Measurements from ENCODE around the gene ADARB1.

Gene ADARB1

DNA sequence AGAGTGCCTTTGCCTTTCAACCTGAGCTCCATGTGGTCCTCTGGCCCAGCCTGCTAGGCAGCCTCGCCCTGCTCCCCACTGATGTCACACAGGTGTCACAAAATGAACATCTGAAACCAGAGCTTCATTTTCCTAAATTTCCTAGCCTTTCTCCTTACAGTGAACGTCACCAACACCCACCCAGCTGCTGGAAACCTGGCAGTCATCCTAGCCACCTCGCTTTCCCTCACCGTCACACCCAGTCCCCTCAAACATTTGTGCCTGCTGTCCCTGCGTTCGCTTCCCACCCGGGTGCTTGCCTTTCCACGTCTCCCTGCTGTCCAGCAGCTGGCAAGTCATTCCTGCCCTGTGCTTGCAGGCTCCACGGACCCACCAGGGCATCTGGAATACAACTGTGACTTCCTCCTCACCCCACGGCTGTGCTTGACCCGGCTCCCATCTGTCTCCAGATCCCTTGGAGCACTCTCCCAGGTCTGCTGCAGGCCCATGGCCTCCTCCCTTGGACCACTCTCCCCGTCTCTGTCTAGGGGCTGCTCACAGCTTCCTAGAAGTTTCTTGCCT is 23.5 kb downstream of the ADARB1 start:
- DNase-seq = no peak

- DNase-seq = no peak
Observed at GRCh38 chr21:45098867-45099266, 24.5 kb downstream of the ADARB1 start.

- DNase-seq = no peak
Observed at GRCh38 chr21:45099571-45099970, 25.2 kb downstream of the ADARB1 start.

GRCh38 chr21:45100866-45101265 is 26.5 kb downstream of the ADARB1 start:
- DNase-seq = no peak

DNA sequence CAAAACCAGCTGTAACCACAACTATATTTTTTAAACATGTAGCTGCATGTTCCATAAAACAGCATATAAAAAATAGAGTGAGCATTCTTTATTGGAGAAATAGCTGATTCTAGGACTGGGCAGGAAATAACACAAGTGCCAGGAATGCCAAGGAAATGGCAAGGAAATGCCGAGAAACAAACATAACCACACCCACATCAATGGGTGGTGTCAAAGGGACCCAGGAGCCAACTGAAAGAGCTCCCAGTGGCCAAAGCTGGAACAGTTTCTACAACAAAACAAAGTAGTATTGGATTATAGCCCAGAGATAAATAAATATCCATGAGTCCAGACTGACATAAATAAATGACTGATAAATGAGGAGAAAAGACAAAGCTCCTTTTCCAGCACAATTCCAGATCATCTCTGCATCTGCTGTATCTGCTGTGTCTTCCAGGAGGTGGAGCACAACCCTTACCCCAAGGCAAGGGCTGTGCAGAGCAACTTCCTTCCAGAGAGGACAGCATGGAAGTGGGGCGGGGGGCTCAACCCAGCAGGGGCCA is 28.1 kb downstream of the ADARB1 start:
- DNase-seq = no peak

DNA sequence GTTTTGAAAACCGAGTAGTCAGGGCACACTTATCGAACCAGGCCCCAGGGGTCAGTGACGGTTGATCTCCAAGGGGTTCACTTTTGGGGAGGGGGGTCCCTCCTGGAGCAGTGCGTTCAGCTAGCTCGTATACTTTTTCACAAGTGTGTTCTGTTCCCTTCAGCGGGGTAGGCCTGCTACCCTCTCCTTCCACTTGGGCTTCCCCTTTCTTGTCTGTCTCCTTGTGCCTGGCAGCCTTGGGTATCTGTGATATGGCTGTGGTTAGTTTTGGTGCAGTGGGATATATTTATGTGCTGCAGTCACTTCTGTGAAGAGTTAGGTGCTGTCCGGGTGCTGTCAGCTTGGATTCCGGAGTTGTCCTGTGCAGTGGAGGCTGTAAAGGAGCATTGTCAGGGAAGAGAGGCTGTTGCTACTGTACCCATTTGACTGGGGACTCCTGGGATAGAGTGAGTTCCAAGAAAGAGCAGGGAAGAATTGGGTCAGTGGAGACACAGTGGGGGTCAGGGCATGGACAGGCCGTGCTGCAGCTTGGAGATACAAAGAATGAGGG is 29.7 kb downstream of the ADARB1 start:
- DNase-seq = no peak

- no peak for DNase-seq
Observed at GRCh38 chr21:45104560-45104959, 30.2 kb downstream of the ADARB1 start.

GRCh38 chr21:45105906-45106485 is 31.6 kb downstream of the ADARB1 start:
- no peak for DNase-seq

DNA sequence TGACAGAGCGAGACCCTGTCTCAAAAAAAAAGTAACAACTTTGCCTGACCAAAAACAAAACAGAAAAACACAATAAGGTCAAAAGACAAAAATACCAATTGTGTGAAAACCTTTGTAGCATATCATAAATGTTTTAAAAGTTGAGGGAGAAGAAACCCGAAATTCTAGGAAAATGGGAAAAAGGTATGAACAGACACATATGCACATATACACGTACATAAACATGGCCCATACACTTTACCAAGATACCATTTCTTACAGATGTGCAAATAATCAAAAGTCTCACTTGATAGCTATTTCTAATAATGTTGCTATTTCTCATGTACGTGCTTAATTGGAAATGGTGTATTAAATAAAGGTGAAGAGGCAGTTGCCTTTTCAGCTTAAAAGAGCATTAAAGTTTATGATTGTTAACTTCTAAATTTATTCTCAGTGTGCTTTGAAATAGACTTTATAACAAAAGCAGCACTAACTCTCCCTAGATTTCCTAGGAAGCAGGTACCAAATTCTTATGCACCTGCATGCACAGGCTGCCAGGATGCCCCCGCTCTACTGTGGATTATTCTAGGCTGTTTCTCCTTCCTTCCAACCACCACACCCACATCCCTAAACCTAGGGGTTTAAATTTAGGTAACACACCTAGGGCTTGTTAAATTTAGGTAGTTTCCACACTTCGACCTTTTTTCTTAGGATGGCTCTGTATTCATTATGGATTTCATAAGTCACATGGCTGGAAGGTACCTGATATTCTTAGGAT is 33.8 kb downstream of the ADARB1 start:
- DNase-seq = no peak

GRCh38 chr21:45108808-45109781 is 34.7 kb downstream of the ADARB1 start:
- no peak for DNase-seq

DNA sequence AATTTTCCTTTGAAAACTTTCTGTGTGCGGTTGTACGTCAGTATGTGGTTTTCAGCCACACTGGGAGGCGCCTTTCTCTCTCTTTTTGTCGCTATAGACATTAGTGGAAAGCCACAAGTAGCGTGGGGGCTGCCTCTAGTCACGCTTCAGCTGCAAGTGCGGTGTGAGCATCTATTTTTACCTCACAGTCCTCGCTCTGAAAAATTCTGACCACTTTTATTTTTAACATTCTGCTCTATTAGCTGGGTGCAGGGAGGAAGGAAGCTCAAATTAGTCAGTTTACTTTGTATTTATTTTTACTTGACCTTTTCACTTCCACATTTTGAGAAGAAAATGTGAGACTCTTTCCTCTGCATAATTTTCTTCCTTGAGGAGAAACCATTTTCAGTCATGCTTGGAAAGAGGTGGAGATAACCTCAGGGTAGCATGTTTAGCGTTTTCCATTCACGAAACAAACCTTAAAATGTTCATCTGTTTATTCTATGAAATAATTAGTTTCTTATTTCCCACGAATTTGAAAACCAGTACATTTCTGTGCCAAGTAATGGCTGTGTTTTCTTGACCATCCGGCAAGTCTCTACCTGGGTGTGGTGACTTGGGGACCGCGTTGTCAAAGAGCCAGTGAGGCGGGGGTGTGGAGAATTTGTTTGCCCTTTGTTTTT is 35.6 kb downstream of the ADARB1 start:
- DNase-seq = peak; percentile 34

GRCh38 chr21:45110873-45111624 is 36.7 kb downstream of the ADARB1 start:
- no peak for DNase-seq

DNA sequence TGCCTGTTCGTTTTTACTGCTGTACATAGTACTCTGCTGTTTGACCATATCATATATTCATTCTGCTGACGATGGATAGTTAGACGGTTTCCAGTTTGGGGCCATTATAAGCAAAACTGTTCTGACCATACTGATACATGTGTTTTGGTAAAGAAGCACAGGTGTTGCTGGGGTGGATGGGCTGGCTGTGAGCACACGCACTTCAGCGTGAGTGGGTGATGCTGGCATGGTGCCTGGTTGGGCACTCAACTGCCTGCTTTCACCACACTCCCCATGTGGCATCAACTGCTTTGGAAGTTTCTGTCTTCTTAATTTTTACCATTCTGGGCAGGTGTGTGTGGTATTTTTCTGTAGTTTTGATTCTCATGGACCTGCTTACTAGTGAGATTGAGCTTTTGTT is 37.3 kb downstream of the ADARB1 start:
- DNase-seq = no peak

DNA sequence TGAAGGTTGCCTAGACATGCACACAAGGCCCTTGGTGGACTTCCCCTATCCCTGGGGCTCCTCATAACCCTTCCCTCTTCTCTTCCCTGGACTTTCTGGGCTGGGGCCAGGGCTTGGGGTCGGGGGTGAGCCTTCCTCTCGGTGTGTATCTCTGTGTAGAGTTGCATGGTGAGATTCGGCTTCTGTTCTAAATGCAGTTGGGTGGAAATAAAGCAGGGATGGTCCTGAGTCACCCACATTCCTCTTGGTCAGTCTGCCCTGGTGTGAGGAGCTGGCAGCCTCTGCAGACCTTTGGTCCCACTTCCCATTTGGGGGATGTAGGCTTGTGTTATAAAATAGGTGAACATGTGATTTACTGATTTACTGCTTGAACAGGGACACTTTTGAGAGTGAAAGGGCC is 38.0 kb downstream of the ADARB1 start:
- DNase-seq = no peak

DNA sequence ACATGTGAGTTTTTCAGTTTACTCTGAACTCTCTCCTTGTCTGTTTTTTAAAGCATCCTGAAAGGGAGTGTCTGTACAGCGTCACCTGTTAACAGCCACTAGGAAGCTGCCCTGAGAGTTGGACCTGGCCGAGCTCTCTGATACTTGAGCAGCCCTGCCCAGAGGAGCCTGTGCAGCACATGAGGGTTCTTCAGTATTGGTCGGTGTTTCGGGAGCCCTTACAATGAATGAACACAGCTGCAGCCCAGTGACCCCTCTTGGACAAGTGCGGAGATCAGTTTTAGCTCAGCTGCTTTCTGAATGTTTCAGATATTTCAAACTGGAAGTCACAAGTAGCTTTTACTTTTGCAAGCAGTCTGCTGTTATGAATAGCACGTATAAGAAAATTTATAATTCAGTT is 39.2 kb downstream of the ADARB1 start:
- DNase-seq = no peak

GRCh38 chr21:45114072-45114471 is 39.7 kb downstream of the ADARB1 start:
- DNase-seq = no peak

- DNase-seq = no peak
Observed at GRCh38 chr21:45114475-45114874, 40.1 kb downstream of the ADARB1 start.

DNA sequence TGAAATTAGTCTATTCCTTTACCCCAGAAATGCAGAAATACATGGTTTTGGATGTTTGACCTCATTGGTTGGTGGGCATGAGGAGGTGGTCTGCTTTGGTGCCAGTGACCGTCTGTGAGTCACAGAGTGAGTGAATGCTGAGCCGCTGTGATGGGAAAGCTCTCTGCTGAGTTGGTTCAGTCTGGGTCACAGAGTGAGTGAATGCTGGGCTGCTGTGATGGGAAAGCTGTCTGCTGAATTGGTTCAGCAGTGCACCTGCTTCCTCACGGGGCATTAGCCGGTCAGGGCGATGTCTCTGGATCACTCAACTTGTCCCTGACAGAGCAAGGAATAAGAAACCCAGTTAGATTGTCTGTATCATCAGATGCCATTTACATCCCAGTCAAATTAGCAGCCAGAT is 40.8 kb downstream of the ADARB1 start:
- no peak for DNase-seq

- no peak for DNase-seq
Observed at GRCh38 chr21:45116066-45116465, 41.7 kb downstream of the ADARB1 start.

DNA sequence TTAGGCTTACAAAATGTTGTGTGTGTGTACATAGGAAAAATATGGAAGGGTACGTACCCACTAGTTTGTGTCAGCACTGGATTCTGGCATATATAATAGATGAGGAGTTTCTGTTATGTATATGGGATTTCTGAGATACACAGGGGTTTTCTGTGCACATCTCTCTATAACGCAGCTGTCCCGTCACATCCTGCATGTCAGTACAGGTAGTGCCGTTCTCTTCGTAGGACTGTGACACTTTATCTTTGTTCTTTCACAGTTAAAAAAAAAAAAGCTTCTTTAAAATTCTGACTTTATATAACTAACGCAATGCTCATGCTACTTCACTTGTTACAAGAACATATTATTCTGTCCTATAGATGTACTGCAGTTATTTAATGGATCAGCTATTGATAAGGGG is 42.9 kb downstream of the ADARB1 start:
- DNase-seq = no peak

- DNase-seq = no peak
Observed at GRCh38 chr21:45118099-45118498, 43.7 kb downstream of the ADARB1 start.

All from stimulated activated CD4-positive, alpha-beta T cell treated with anti-CD3 and anti-CD28 coated beads, Interleukin-1b, Interleukin-23, amount 100 ng/mL, for 48 hours (primary cell).